ENCODE data around the gene ANKRD60. TPM values are rescaled to one million over a fixed set of nuclear protein-coding genes. Genes with fewer than 3 reads are reported as not detected.

ANKRD60 gene, protein sequence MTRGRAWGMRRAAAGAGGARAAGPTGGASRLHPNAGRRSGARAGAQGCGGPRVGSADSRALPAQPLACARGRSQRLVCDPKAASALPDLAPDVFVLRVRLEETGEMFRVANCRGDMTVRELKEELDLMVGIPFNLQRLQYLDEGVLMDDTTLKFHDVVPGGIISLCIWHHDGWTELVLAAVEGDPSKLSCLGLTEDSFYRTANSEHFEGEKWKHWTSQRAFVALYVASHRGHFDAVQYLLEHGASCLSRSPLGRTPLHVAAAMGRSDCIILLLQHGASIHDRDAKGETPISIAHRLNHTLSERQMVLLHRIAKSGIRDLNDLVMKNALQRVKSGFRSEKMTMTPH
- total RNA-seq (not detected), polyA plus RNA-seq (not detected)

DNA sequence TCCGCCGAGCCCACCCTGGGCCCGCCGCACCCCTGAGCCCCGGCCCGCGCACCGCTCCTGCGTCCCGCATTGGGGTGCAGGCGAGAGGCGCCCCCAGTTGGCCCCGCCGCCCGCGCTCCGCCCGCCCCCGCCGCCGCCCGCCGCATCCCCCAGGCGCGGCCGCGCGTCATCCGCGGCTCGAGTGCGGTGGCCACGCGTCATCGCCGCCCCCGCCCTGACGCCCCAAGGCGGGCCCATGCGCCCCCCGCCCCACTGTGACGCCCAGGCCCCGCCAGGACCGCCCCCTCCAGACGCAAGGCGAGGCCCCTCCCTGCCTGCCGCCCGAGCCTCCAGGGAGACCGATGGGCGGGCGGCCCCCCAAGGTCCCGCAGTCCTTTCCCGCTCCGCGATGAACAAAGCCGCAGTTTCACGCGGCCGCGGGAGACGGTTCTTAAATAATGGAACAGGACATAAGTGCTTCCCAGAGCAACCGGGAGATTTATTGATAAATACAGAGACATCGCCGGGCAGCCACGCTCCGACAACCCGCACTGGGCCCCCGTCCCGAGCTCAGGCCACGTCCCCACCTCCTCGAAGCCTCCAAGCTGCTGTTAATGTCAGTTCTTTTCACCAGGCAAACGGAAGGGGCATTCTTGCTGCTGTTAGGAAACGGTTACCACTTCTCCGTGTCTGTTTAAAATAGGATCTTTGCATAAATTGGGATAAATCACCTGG lies at the start of gene ANKRD60:
Gene ANKRD60, minus strand, starts transcription at position 170 of the 714 bp plus-strand sequence. Its CDS starts 0 bp downstream, at position 170.
- peak within 1 kb of the TSS in 7 of 8 donors; percentile 21 to 94 (median 73) for H3K27ac Mint-ChIP-seq
- Histone ChIP-seq H3K27me3 (ENCODE audit: insufficient read depth, low read length, poor library complexity, severe bottlenecking) (peaks cover 26% of the 10 kb centered on the region), H3K27ac (ENCODE audit: low read depth, low read length) (no peak within 1 kb of the TSS), H3K36me3 (ENCODE audit: insufficient read depth, low read length) (no peaks in the 10 kb centered on the region), H3K4me1 (ENCODE audit: insufficient read depth, low read length) (peaks cover 9% of the 10 kb centered on the region), H3K4me3 (ENCODE audit: low read length) (no peak within 1 kb of the TSS), H3K9me3 (ENCODE audit: low read length) (no peaks in the 10 kb centered on the region)
- peaks cover 47 to 57% of the 10 kb centered on the region in 2 donors for H3K27me3 Mint-ChIP-seq
- ChIA-PET CTCF (no interaction called here), POLR2A (no interaction called here)
- H3K4me3 Mint-ChIP-seq: peak within 1 kb of the TSS in 5 of 7 donors; percentile 44 to 61 (median 56)
- DNase-seq: peak; percentile 30 to 86 (median 59)
- peaks cover 0 to 18% (median 2%) of the 10 kb centered on the region in 3 donors for H3K36me3 Mint-ChIP-seq
- peaks cover 9 to 17% (median 12%) of the 10 kb centered on the region in 3 donors for H3K4me1 Mint-ChIP-seq
- H3K9me3 Mint-ChIP-seq: peaks cover 0 to 4% (median 0%) of the 10 kb centered on the region in 5 donors

DNA sequence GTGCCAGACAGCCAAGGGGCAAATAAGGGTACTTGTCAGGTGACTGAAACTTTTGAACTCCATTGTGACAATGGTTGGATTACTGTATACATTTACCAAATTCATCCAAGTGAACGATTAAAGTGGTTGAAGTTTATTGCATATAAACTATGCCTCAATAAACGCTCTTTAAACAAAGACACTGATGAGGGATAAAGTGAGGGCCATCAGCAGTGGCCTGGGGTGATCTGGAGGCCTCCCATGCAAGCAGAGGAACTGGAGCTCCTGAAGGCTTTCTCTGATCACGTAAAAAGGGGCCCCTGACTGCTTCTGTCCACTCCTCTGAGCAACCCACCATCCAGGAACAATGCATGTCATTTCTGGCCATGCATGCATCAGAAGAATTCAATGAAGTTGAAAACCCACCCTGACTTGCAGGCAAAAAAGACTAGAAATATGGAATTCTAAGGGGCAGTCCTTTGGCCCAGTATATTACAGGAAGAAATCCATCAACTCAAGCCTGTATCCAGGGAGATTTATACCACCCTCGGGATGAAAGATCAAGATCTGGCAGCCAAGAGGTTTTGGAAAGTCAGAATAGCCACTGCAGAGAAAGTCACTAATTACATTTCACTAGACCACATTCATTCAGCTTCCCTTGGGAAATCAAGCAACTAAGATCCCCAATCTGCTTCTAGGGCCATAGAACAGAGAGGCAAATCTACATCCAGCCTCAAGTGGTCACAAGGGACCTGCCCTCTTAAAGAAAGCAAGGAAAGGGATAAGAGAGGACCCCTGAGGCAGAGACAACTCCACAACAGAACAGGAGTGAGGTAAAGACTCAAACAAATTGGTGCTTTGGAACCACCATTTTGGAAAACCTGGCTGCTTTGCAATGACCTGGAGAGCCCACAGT lies 49.4 kb upstream of the ANKRD60 start:
- H3K27me3 ChIP-seq (ENCODE audit: insufficient read depth, low read length, poor library complexity, severe bottlenecking): no peaks in the 10 kb centered on the region
- no peak overlapping the region for H3K4me3 ChIP-seq (ENCODE audit: low read length)
- ChIA-PET POLR2A (no interaction called here), CTCF (interaction anchor here (0.6 kb wide), 1 partner anchor 128 kb away, joined by 3 read pairs; no protein-coding TSS in a partner anchor)
- no peaks in the 10 kb centered on the region for H3K36me3 ChIP-seq (ENCODE audit: insufficient read depth, low read length)
- Mint-ChIP-seq H3K4me1 (peaks cover 2 to 14% (median 10%) of the 10 kb centered on the region in 3 donors), H3K36me3 (peaks cover 0 to 11% (median 7%) of the 10 kb centered on the region in 3 donors), H3K4me3 (no peak overlapping the region), H3K27me3 (peaks cover 0 to 2% of the 10 kb centered on the region in 2 donors), H3K9me3 (peaks cover 0 to 2% (median 0%) of the 10 kb centered on the region in 5 donors), H3K27ac (no peak overlapping the region)
- H3K27ac ChIP-seq (ENCODE audit: low read depth, low read length): no peak overlapping the region
- no peaks in the 10 kb centered on the region for H3K4me1 ChIP-seq (ENCODE audit: insufficient read depth, low read length)
- no peak for DNase-seq
- H3K9me3 ChIP-seq (ENCODE audit: low read length): no peaks in the 10 kb centered on the region

DNA sequence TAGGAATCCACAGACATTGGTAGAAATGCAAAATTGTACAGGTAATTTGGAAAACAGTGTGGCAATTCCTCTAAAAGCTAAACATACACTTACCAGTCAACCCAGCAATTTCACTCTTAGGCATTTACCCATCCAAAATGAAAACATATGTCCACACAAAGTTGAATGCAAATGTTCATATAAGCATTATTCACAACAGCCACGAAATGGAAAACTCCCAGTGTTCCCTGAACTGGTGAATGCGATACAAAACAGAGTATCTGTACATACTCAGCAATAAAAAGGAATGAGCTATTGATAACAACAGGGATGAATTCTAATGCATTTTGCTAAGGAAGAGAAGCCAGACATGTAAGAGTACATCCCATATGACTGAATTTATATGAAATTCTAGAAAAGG lies 48.7 kb upstream of the ANKRD60 start:
- Mint-ChIP-seq H3K27ac (no peak overlapping the region), H3K27me3 (peaks cover 0 to 2% of the 10 kb centered on the region in 2 donors), H3K36me3 (peaks cover under 1 to 11% (median 8%) of the 10 kb centered on the region in 3 donors), H3K4me3 (no peak overlapping the region), H3K9me3 (peaks cover 0 to 2% (median 0%) of the 10 kb centered on the region in 5 donors), H3K4me1 (peaks cover 2 to 8% (median 7%) of the 10 kb centered on the region in 3 donors)
- ChIA-PET POLR2A (no interaction called here), CTCF (interaction anchor here (0.6 kb wide), 1 partner anchor 129 kb away, joined by 3 read pairs; no protein-coding TSS in a partner anchor)
- DNase-seq: no peak
- no peaks in the 10 kb centered on the region for H3K27me3 ChIP-seq (ENCODE audit: insufficient read depth, low read length, poor library complexity, severe bottlenecking)
- H3K9me3 ChIP-seq (ENCODE audit: low read length): no peaks in the 10 kb centered on the region
- H3K4me1 ChIP-seq (ENCODE audit: insufficient read depth, low read length): no peaks in the 10 kb centered on the region
- H3K27ac ChIP-seq (ENCODE audit: low read depth, low read length): no peak overlapping the region
- H3K36me3 ChIP-seq (ENCODE audit: insufficient read depth, low read length): no peaks in the 10 kb centered on the region
- H3K4me3 ChIP-seq (ENCODE audit: low read length): no peak overlapping the region

DNA sequence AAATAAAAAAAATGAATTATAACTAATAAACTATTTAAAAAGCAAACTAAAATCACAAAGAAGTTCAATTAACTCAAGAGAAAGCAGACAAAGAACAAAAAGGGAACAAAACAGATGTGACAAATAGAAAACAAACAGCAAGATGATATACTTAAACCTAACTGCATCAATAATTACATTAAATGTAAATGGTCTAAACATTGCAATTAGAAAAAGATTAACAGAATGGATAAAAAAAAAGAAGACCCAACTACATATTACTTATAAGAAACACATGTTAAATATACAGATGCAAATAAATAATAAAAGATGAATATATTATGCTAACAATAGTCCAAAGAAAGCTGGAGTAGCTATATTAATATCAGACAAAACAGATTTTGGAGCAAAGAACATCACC lies 45.9 kb upstream of the ANKRD60 start:
- H3K4me1 Mint-ChIP-seq: peaks cover under 1 to 4% (median 1%) of the 10 kb centered on the region in 3 donors
- H3K4me1 ChIP-seq (ENCODE audit: insufficient read depth, low read length): peaks cover 1% of the 10 kb centered on the region
- DNase-seq: no peak
- H3K4me3 ChIP-seq (ENCODE audit: low read length): no peak overlapping the region
- no peak overlapping the region for H3K27ac Mint-ChIP-seq
- H3K36me3 ChIP-seq (ENCODE audit: insufficient read depth, low read length): no peaks in the 10 kb centered on the region
- H3K9me3 Mint-ChIP-seq: peaks cover 0 to 2% (median 0%) of the 10 kb centered on the region in 5 donors
- no peaks in the 10 kb centered on the region for H3K9me3 ChIP-seq (ENCODE audit: low read length)
- no peak overlapping the region for H3K27ac ChIP-seq (ENCODE audit: low read depth, low read length)
- POLR2A ChIA-PET: no interaction called here
- H3K36me3 Mint-ChIP-seq: peaks cover 7 to 26% (median 17%) of the 10 kb centered on the region in 3 donors
- no peak overlapping the region for H3K4me3 Mint-ChIP-seq
- H3K27me3 ChIP-seq (ENCODE audit: insufficient read depth, low read length, poor library complexity, severe bottlenecking): no peaks in the 10 kb centered on the region
- CTCF ChIA-PET: no interaction called here
- peaks cover 0 to 2% of the 10 kb centered on the region in 2 donors for H3K27me3 Mint-ChIP-seq

DNA sequence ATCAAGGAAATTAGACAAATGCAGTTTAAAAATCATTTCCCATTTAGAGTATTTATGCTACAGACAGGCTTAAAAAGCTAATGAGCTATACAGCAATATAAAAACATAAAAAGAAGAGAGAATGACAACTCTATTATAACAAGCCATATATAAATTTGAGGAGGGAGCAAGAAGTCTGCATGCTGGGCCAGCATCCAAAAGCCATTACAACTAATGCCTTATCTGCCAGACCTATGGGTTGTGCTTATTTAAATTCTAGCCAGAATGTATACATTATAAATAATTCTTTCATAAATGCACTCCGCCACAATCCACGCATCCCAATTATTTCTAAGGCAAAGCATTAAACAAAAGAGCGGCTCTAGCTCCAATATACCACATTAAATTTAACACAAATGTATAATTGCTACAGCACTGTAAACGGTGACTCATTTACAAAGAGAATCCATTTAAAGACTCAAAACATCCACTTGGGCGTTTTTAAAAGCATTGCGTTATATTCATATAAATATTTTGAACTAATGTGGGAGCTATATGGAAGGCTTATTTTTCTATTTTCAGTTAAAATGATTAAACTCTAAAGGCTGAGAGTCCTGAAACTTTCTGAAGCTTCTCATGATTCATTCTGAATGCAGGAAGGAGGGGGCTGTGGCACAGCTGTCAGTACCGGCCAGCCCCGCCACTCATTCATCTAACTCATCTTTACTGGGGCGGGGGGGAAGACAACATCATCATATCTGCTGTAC lies 43.3 kb upstream of the ANKRD60 start:
- peaks cover 13% of the 10 kb centered on the region for H3K4me1 ChIP-seq (ENCODE audit: insufficient read depth, low read length)
- H3K27ac Mint-ChIP-seq: peak overlapping the region in 1 of 8 donors; percentile 52
- no peaks in the 10 kb centered on the region for H3K27me3 ChIP-seq (ENCODE audit: insufficient read depth, low read length, poor library complexity, severe bottlenecking)
- peaks cover 16 to 39% (median 22%) of the 10 kb centered on the region in 3 donors for H3K36me3 Mint-ChIP-seq
- no peak overlapping the region for H3K4me3 ChIP-seq (ENCODE audit: low read length)
- ChIA-PET CTCF (no interaction called here), POLR2A (no interaction called here)
- no peak overlapping the region for H3K27ac ChIP-seq (ENCODE audit: low read depth, low read length)
- peaks cover 0 to 2% of the 10 kb centered on the region in 2 donors for H3K27me3 Mint-ChIP-seq
- H3K4me1 Mint-ChIP-seq: peaks cover 15 to 22% (median 15%) of the 10 kb centered on the region in 3 donors
- peaks cover 0 to 2% (median 0%) of the 10 kb centered on the region in 5 donors for H3K9me3 Mint-ChIP-seq
- DNase-seq: no peak
- H3K36me3 ChIP-seq (ENCODE audit: insufficient read depth, low read length): no peaks in the 10 kb centered on the region
- no peaks in the 10 kb centered on the region for H3K9me3 ChIP-seq (ENCODE audit: low read length)
- no peak overlapping the region for H3K4me3 Mint-ChIP-seq

DNA sequence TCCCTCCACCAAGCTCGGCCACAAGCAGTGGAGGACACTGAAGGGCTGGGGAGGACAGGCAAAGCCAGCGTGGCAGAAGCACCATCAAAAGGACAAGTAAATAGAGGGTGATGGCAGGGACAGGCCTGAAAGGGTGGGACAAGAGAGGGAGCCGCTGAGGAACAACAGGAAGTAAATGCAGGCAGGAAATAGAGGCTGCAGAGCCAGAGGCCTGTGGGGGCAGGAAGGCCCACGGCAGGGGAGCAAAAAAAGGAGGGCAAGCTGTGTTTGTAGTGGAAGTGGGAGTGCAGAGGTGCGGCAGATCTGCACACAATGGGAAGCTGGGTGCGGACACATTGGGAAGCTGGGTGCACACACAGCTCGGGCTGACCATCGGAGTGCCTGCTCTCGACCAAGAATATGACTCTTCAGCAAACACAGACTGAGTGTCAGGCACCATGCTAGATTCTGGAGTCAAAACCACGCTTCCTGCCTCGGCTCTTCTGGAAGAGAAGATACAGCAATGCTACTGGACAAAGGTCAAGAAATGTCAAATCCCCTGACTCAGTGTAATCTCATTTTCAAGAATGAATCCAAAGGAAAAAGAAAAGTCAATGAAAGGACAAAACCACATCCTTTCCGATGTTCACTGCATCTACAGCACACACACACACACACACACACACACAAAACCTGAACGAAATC lies 40.6 kb upstream of the ANKRD60 start:
- H3K4me1 ChIP-seq (ENCODE audit: insufficient read depth, low read length): peaks cover 13% of the 10 kb centered on the region
- H3K36me3 ChIP-seq (ENCODE audit: insufficient read depth, low read length): peaks cover 3% of the 10 kb centered on the region
- Mint-ChIP-seq H3K27ac (peak overlapping the region in 6 of 8 donors; percentile 23 to 82 (median 38)), H3K36me3 (peaks cover 17 to 43% (median 18%) of the 10 kb centered on the region in 3 donors), H3K27me3 (peaks cover 0 to 2% of the 10 kb centered on the region in 2 donors), H3K9me3 (no peaks in the 10 kb centered on the region), H3K4me3 (peak overlapping the region in 2 of 7 donors; percentile 24 to 45), H3K4me1 (peaks cover 15 to 22% (median 15%) of the 10 kb centered on the region in 3 donors)
- POLR2A ChIA-PET: no interaction called here
- H3K27ac ChIP-seq (ENCODE audit: low read depth, low read length): no peak overlapping the region
- no peak overlapping the region for H3K4me3 ChIP-seq (ENCODE audit: low read length)
- CTCF ChIA-PET: no interaction called here
- no peak for DNase-seq
- H3K27me3 ChIP-seq (ENCODE audit: insufficient read depth, low read length, poor library complexity, severe bottlenecking): no peaks in the 10 kb centered on the region
- H3K9me3 ChIP-seq (ENCODE audit: low read length): no peaks in the 10 kb centered on the region

DNA sequence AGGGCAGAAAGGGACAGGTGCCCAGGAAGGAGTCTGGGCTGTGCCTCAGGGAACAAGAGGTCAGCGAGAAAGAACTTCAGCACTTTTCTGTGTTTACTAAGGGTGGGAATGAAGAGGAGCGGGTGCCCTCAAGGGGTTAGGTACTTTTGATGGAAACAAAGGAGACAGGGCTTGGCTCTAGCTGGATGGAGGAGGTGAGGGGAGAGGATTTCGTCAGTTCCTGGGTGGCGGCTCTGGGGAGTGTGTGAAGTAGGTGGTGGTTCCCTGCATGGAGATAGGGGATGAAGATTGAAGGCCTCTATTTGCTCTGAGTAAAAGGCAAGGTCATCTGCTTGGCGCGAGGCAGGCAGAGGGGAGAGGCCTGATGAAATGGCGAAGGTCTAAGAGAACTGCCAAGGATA lies 40.0 kb upstream of the ANKRD60 start:
- H3K27ac ChIP-seq (ENCODE audit: low read depth, low read length): no peak overlapping the region
- CTCF ChIA-PET: no interaction called here
- Mint-ChIP-seq H3K36me3 (peaks cover 14 to 43% (median 18%) of the 10 kb centered on the region in 3 donors), H3K9me3 (no peaks in the 10 kb centered on the region), H3K27me3 (peaks cover 0 to 2% of the 10 kb centered on the region in 2 donors), H3K27ac (peak overlapping the region in 4 of 8 donors; percentile 5 to 82 (median 34)), H3K4me3 (peak overlapping the region in 1 of 7 donors; percentile 45), H3K4me1 (peaks cover 15 to 22% (median 15%) of the 10 kb centered on the region in 3 donors)
- no peaks in the 10 kb centered on the region for H3K9me3 ChIP-seq (ENCODE audit: low read length)
- H3K4me3 ChIP-seq (ENCODE audit: low read length): no peak overlapping the region
- no peaks in the 10 kb centered on the region for H3K27me3 ChIP-seq (ENCODE audit: insufficient read depth, low read length, poor library complexity, severe bottlenecking)
- DNase-seq: no peak
- POLR2A ChIA-PET: no interaction called here
- H3K36me3 ChIP-seq (ENCODE audit: insufficient read depth, low read length): peaks cover 3% of the 10 kb centered on the region
- H3K4me1 ChIP-seq (ENCODE audit: insufficient read depth, low read length): peaks cover 13% of the 10 kb centered on the region
